ENCODE data around the gene HPF1. TPM values are rescaled to one million over a fixed set of nuclear protein-coding genes. Genes with fewer than 3 reads are reported as not detected.
"Not testable (repeated sequence)": the region's sequence is repeated elsewhere in the genome, so short reads cannot be mapped to it uniquely, and the experiment has no call there.

Gene HPF1
- total RNA-seq, 2 experiments from 2014 or later = 27.9 to 28.7 TPM

DNA sequence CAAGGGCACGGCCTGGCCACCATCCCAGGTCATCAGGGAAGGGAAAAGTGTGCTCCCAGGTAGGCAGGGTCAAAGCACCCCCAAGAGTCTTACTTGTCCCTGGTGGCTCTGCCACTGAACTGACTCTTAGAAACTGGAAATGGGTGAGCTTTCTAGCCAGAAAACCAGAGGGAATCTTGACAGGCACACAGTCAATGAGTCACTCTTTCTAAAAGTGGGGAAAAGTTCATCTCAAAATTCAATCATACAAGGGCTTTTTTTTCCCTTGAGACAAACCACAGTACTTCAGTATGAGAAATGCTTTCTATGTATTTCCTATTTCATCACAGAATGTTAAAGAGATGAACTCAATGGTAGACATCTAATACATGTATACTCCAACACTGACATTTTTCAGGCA is 12.5 kb downstream of the HPF1 start:
- POLR2A ChIA-PET = no interaction called here
- CTCF ChIA-PET = no interaction called here

GRCh38 chr4:169744601-169745000 is 13.1 kb downstream of the HPF1 start:
- ChIA-PET CTCF (no interaction called here), POLR2A (no interaction called here)

DNA sequence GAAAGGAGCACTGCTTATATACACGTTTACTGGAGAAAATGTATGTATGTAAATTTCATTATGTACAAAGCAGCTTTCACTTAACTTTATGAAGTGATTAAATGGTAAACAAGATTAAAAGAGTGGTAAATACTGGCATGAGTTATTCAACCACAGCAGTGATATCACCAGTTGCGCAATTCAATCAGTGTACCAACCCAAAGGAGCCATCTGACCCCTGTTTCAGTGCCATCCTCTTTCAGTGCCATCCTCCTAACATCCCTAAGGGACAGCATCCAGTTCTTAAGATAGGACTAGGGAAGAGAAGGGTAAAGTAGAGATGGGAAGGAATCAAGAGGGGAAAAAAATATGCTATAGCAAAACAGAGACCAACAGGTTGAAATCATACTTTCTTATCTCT is 16.2 kb downstream of the HPF1 start:
- POLR2A ChIA-PET = no interaction called here
- CTCF ChIA-PET = no interaction called here

GRCh38 chr4:169738604-169739003 is 19.1 kb downstream of the HPF1 start:
- POLR2A ChIA-PET, CTCF ChIA-PET: not testable (repeated sequence)

GRCh38 chr4:169730564-169730963 is 27.2 kb downstream of the HPF1 start:
- POLR2A ChIA-PET = no interaction called here
- CTCF ChIA-PET = no interaction called here

GRCh38 chr4:169727616-169728015 is 30.1 kb downstream of the HPF1 start:
- POLR2A ChIA-PET = no interaction called here
- CTCF ChIA-PET = no interaction called here

- CTCF ChIA-PET = no interaction called here
- POLR2A ChIA-PET = no interaction called here
These were observed 33.5 kb downstream of the HPF1 start for GRCh38 chr4:169724260-169724659.

DNA sequence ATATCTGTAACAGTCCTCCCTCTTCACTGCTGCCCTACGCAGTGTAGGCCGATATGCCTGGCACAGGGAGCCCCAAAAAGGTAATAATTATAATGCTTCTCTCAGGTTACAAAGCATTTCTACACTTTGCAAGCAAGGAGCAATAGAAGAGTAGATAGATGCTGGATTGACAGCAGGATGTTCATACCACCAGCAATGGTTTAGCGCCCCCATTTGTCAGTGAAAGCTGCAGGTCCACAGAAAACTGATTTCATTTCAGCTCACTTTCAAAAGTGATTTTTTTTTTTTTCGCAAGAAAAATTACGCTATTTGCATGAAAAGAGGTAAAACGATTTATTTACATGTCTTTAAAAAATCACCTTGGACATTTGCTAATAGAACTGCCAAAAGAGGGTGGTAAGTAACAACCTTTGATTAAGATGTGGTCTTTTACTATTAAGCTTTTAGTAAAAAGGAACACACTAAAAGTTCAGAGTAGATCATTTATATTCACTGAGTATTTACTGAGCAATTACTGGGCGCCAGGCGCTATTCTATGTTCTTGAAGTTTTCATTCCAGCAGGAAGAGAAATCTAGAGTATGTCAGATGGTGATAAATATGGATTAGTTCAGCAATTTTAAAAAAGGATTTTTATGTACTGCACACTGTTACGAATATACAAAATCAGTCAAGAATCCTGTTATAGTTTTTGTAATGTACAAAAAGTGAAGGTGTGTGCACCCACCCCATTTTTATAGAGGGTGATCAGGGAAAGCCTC is 34.4 kb downstream of the HPF1 start:
- ChIA-PET CTCF (no interaction called here), POLR2A (interaction anchor here (0.7 kb wide), 1 partner anchor 75 kb away, joined by 3 read pairs; no protein-coding TSS in a partner anchor)

DNA sequence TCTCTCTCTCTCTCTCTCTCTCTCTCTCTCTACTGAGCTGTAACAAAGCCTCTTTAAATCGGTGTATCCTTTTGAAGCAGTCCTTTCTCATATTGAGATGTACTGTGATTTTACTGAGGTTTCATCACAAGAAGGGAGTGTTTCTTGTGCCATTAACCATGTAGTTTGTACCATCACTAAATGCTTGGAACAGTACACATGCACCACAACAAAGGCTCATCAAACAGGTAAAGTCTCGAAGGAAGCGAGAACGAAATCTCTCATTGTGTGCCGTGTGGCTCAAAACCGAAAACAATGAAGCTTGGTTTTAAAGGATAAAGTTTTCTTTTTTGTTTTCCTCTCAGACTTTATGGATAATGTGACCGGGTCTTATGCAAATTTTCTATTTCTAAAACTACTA is 37.2 kb downstream of the HPF1 start:
- CTCF ChIA-PET = no interaction called here
- POLR2A ChIA-PET = no interaction called here

GRCh38 chr4:169716677-169717076 is 41.1 kb downstream of the HPF1 start:
- POLR2A ChIA-PET = no interaction called here
- CTCF ChIA-PET = no interaction called here

DNA sequence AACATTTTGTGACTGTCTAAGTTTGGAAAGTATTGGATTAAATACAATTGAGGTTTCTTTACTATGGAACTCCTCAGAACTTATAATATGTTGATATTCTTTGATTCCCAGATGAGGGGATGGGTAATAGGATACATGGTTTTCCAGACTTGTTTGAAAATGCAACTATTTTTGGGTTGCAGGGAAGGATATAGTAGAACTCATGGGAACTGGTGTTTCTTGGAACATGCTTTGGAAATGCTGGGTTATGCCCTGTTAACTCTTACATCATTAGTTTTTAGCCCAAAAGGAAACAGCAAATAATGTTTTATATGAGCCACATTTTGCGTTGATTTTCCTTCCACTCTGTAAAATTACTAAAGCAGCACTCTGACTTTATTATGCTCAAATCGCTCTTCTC is 41.9 kb downstream of the HPF1 start:
- ChIA-PET POLR2A (no interaction called here), CTCF (no interaction called here)

DNA sequence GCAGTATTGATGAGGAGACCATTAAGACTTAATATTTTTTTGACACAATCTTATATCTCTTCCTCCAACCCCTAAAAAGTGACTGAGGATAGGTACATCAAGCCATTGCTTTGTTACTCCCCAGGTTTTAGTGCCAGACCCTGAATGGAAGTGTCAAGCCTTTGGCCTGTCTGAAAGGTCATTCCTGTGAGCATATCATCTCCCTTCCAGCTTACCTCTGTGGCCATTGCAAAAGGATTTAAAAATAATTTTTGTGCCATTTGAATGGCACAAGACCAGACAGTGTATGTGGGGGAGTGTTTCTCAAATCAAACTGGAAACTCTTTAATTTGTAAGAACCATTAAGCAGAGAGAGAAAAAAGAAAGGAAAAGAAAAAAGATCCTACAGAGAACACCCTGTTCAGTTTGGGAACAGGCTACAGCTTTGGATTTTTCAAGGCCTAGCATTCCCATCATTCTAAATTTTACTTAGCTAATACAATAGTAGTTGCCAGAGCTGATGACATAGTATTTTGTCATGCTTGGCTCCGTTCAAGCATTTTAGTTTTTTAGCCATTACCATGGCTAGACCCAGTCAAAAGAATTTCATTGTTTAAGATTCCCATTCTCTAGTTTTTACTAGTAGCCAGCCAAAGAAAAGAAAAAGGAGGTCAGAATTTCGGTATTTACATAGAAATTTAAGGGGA is 49.6 kb downstream of the HPF1 start:
- POLR2A ChIA-PET = no interaction called here
- CTCF ChIA-PET = no interaction called here

GRCh38 chr4:169698331-169698730 is 59.4 kb downstream of the HPF1 start:
- ChIA-PET POLR2A (no interaction called here), CTCF (no interaction called here)

DNA sequence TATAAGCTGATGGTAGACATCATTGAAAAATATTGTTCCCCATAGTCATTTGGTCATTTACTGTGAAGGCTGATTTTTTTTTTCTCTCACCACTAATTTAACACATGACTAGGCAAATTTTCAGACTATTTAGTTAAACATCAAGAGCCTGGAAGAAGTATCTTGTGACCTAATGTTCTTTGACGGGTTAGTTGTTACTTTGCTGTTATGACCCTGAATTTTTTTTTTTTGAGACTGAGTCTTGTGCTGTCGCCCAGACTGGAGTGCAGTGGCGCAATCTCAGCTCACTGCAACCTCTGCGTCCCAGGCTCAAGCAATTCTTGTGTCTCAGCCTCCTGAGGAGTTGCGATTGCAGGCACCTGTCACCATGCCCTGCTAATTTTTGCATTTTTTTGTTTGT is 67.0 kb downstream of the HPF1 start:
- ChIA-PET POLR2A (no interaction called here), CTCF (no interaction called here)

GRCh38 chr4:169689681-169690080 is 68.1 kb downstream of the HPF1 start:
- ChIA-PET CTCF (no interaction called here), POLR2A (no interaction called here)

- ChIA-PET CTCF (no interaction called here), POLR2A (no interaction called here)
These were observed 75.2 kb downstream of the HPF1 start for GRCh38 chr4:169682372-169683047.

Other genes with a start within 250 kb of the HPF1 start
- gene NEK1, start 145.4 kb downstream of the HPF1 start, total RNA-seq = 10 to 100 TPM; 10.9 to 11.4 TPM
- gene CLCN3, start 137.4 kb downstream of the HPF1 start, total RNA-seq = 10 to 100 TPM; 20.5 to 23.1 TPM

Measured in activated CD8-positive, alpha-beta memory T cell treated with anti-CD3 and anti-CD28 coated beads for 36 hours (primary cell).